ENCODE data around the gene TMPRSS3.
"Not testable (repeated sequence)": the region's sequence is repeated elsewhere in the genome, so short reads cannot be mapped to it uniquely, and the experiment has no call there.

The TMPRSS3 gene

DNA sequence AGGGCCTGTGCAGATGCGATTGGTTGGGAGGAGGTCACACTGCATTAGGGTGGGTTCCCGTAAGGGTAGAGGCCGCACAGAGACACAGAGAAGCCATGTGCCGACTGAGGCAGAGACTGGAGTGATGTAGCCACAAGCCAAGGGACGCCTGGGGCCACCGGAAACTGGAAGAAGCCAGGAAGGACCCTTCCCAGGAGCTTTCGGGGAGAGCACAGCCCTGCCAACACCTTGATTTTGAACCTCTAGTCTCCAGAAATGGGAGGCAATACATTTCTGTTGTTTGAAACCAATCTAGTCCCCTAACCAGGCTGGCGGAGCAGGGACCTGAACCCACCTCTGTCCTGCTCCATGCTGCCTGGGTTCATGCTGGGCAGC, 18.7 kb upstream of the TMPRSS3 start:
- H3K27ac ChIP-seq (ENCODE audit: low read depth, low read length) = no peak overlapping the region
- H3K9me3 ChIP-seq (ENCODE audit: low read length) = no peaks in the 10 kb centered on the region
- no peak overlapping the region for H3K9ac ChIP-seq (ENCODE audit: low read length)
- H3K4me1 ChIP-seq (ENCODE audit: insufficient read depth, low read length) = no peaks in the 10 kb centered on the region
- no peaks in the 10 kb centered on the region for H3K36me3 ChIP-seq (ENCODE audit: insufficient read depth, low read length)
- H3K27me3 ChIP-seq (ENCODE audit: control insufficient read depth in 1 of 2, insufficient read depth in 2 of 2, low read length in 2 of 2) = peaks cover 8 to 9% of the 10 kb centered on the region in 2 donors
- no peak overlapping the region for H3K4me3 ChIP-seq (ENCODE audit: low read depth in 1 of 2, low read length in 2 of 2)

DNA sequence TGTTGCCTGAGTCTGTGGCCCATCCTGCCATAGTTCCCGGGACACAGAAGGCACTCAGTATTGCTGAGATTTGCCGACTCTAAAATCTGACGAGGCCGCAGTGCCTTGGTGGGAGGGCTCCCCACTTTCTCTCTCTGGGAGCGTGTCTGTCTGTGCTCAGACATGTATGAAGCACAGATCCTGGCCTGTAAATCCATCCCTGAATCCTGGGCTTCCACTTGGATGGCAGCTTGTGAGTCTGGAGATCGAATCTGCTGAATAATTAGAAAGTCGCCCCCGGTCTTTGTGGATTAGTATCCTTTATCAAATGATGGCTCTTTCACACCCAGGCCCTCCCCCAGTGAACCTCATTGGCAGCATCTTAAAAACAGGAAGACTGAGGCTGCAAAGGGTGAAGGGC, 18.2 kb upstream of the TMPRSS3 start:
- Histone ChIP-seq H3K27me3 (ENCODE audit: control insufficient read depth in 1 of 2, insufficient read depth in 2 of 2, low read length in 2 of 2) (peaks cover 8 to 9% of the 10 kb centered on the region in 2 donors), H3K4me1 (ENCODE audit: insufficient read depth, low read length) (no peaks in the 10 kb centered on the region), H3K9ac (ENCODE audit: low read length) (no peak overlapping the region), H3K9me3 (ENCODE audit: low read length) (no peaks in the 10 kb centered on the region), H3K36me3 (ENCODE audit: insufficient read depth, low read length) (no peaks in the 10 kb centered on the region), H3K4me3 (ENCODE audit: low read depth in 1 of 2, low read length in 2 of 2) (no peak overlapping the region), H3K27ac (ENCODE audit: low read depth, low read length) (no peak overlapping the region)

DNA sequence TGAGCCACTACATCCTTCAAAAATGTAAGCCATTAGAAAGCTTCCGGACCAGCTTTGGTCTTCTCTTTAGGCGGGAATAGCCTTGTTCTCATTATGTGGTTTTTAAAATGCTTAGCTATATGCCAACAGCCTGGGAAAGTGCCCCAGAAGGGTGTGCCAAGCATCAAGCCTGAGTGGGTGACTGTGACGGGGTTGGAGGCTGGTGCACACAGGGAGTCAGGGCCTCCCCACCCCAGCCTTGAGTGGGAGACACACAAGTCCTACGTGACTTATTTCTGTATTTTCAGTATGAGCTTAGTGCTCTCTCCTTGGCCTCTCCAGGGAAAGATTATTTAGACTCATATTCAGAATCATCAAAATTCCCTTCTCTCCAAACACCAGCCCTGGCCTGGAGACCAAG, 17.6 kb upstream of the TMPRSS3 start:
- Histone ChIP-seq H3K36me3 (ENCODE audit: insufficient read depth, low read length) (no peaks in the 10 kb centered on the region), H3K27me3 (ENCODE audit: control insufficient read depth in 1 of 2, insufficient read depth in 2 of 2, low read length in 2 of 2) (peaks cover 8 to 9% of the 10 kb centered on the region in 2 donors), H3K4me1 (ENCODE audit: insufficient read depth, low read length) (no peaks in the 10 kb centered on the region)

GRCh38 chr21:42413093-42413492, 17.2 kb upstream of the TMPRSS3 start:
- Histone ChIP-seq H3K27ac (ENCODE audit: low read depth, low read length) (no peak overlapping the region), H3K27me3 (ENCODE audit: control insufficient read depth in 1 of 2, insufficient read depth in 2 of 2, low read length in 2 of 2) (peaks cover 8 to 9% of the 10 kb centered on the region in 2 donors)

More for the DNA sequence above, 17.6 kb upstream of the TMPRSS3 start:
- Histone ChIP-seq H3K4me3 (ENCODE audit: low read depth in 1 of 2, low read length in 2 of 2) (no peak overlapping the region), H3K9me3 (ENCODE audit: low read length) (no peaks in the 10 kb centered on the region), H3K27ac (ENCODE audit: low read depth, low read length) (no peak overlapping the region), H3K9ac (ENCODE audit: low read length) (no peak overlapping the region)

DNA sequence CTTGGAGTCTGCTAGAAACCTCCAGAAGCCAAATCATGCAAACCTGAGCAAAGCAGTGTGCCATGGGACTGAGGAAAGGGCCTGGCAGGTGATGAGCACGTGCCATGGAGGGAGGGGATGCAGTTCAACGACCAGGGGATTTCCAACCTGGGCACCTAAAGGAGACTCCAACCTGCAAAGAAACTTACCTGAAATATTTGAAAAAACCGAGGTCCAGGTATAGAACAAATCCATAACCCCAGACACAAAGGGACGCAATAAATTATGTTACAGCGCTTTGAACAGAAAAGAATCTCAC, 16.7 kb upstream of the TMPRSS3 start:
- Histone ChIP-seq H3K4me1 (ENCODE audit: insufficient read depth, low read length) (no peaks in the 10 kb centered on the region), H3K4me3 (ENCODE audit: low read depth in 1 of 2, low read length in 2 of 2) (no peak overlapping the region), H3K9me3 (ENCODE audit: low read length) (no peaks in the 10 kb centered on the region), H3K27me3 (ENCODE audit: control insufficient read depth in 1 of 2, insufficient read depth in 2 of 2, low read length in 2 of 2) (peaks cover 8 to 9% of the 10 kb centered on the region in 2 donors), H3K27ac (ENCODE audit: low read depth, low read length) (no peak overlapping the region), H3K9ac (ENCODE audit: low read length) (no peak overlapping the region), H3K36me3 (ENCODE audit: insufficient read depth, low read length) (no peaks in the 10 kb centered on the region)

More at GRCh38 chr21:42413093-42413492, 17.2 kb upstream of the TMPRSS3 start:
- H3K9ac ChIP-seq (ENCODE audit: low read length) = no peak overlapping the region
- no peaks in the 10 kb centered on the region for H3K4me1 ChIP-seq (ENCODE audit: insufficient read depth, low read length)
- H3K4me3 ChIP-seq (ENCODE audit: low read depth in 1 of 2, low read length in 2 of 2) = no peak overlapping the region
- H3K36me3 ChIP-seq (ENCODE audit: insufficient read depth, low read length) = no peaks in the 10 kb centered on the region
- H3K9me3 ChIP-seq (ENCODE audit: low read length) = no peaks in the 10 kb centered on the region

GRCh38 chr21:42411891-42412635, 16.2 kb upstream of the TMPRSS3 start:
- H3K36me3 ChIP-seq (ENCODE audit: insufficient read depth, low read length) = no peaks in the 10 kb centered on the region
- H3K4me1 ChIP-seq (ENCODE audit: insufficient read depth, low read length) = no peaks in the 10 kb centered on the region
- H3K27me3 ChIP-seq (ENCODE audit: control insufficient read depth in 1 of 2, insufficient read depth in 2 of 2, low read length in 2 of 2) = peaks cover 8 to 9% of the 10 kb centered on the region in 2 donors
- no peak overlapping the region for H3K9ac ChIP-seq (ENCODE audit: low read length)
- no peak overlapping the region for H3K4me3 ChIP-seq (ENCODE audit: low read depth in 1 of 2, low read length in 2 of 2)
- H3K9me3 ChIP-seq (ENCODE audit: low read length) = no peaks in the 10 kb centered on the region
- no peak overlapping the region for H3K27ac ChIP-seq (ENCODE audit: low read depth, low read length)

GRCh38 chr21:42411197-42411869, 15.5 kb upstream of the TMPRSS3 start:
- Histone ChIP-seq H3K27ac (ENCODE audit: low read depth, low read length) (no peak overlapping the region), H3K36me3 (ENCODE audit: insufficient read depth, low read length) (no peaks in the 10 kb centered on the region), H3K9ac (ENCODE audit: low read length) (no peak overlapping the region), H3K4me1 (ENCODE audit: insufficient read depth, low read length) (no peaks in the 10 kb centered on the region), H3K27me3 (ENCODE audit: control insufficient read depth in 1 of 2, insufficient read depth in 2 of 2, low read length in 2 of 2) (peaks cover 8 to 9% of the 10 kb centered on the region in 2 donors), H3K4me3 (ENCODE audit: low read depth in 1 of 2, low read length in 2 of 2) (no peak overlapping the region), H3K9me3 (ENCODE audit: low read length) (no peaks in the 10 kb centered on the region)

- H3K36me3 ChIP-seq (ENCODE audit: insufficient read depth, low read length) = no peaks in the 10 kb centered on the region
- H3K4me1 ChIP-seq (ENCODE audit: insufficient read depth, low read length) = no peaks in the 10 kb centered on the region
- no peak overlapping the region for H3K4me3 ChIP-seq (ENCODE audit: low read depth in 1 of 2, low read length in 2 of 2)
- H3K9ac ChIP-seq (ENCODE audit: low read length) = no peak overlapping the region
- no peak overlapping the region for H3K27ac ChIP-seq (ENCODE audit: low read depth, low read length)
- H3K27me3 ChIP-seq (ENCODE audit: control insufficient read depth in 1 of 2, insufficient read depth in 2 of 2, low read length in 2 of 2) = peaks cover 8 to 9% of the 10 kb centered on the region in 2 donors
- H3K9me3 ChIP-seq (ENCODE audit: low read length) = no peaks in the 10 kb centered on the region
Measured at GRCh38 chr21:42409366-42409765, 13.5 kb upstream of the TMPRSS3 start.

- not testable (repeated sequence) for H3K9ac ChIP-seq (ENCODE audit: low read length); H3K4me1 ChIP-seq (ENCODE audit: insufficient read depth, low read length); H3K9me3 ChIP-seq (ENCODE audit: low read length); H3K27me3 ChIP-seq (ENCODE audit: control insufficient read depth in 1 of 2, insufficient read depth in 2 of 2, low read length in 2 of 2); H3K4me3 ChIP-seq (ENCODE audit: low read depth in 1 of 2, low read length in 2 of 2); H3K36me3 ChIP-seq (ENCODE audit: insufficient read depth, low read length); H3K27ac ChIP-seq (ENCODE audit: low read depth, low read length)
Measured at GRCh38 chr21:42408718-42409117, 12.9 kb upstream of the TMPRSS3 start.

GRCh38 chr21:42407476-42407875, 11.6 kb upstream of the TMPRSS3 start:
- no peak overlapping the region for H3K27ac ChIP-seq (ENCODE audit: low read depth, low read length)

GRCh38 chr21:42406866-42407265, 11.0 kb upstream of the TMPRSS3 start:
- H3K27ac ChIP-seq (ENCODE audit: low read depth, low read length) = no peak overlapping the region
- H3K9ac ChIP-seq (ENCODE audit: low read length) = no peak overlapping the region

More at GRCh38 chr21:42407476-42407875, 11.6 kb upstream of the TMPRSS3 start:
- peaks cover 8% of the 10 kb centered on the region in 2 donors for H3K27me3 ChIP-seq (ENCODE audit: control insufficient read depth in 1 of 2, insufficient read depth in 2 of 2, low read length in 2 of 2)
- no peaks in the 10 kb centered on the region for H3K36me3 ChIP-seq (ENCODE audit: insufficient read depth, low read length)
- H3K9me3 ChIP-seq (ENCODE audit: low read length) = no peaks in the 10 kb centered on the region
- H3K4me1 ChIP-seq (ENCODE audit: insufficient read depth, low read length) = no peaks in the 10 kb centered on the region
- no peak overlapping the region for H3K9ac ChIP-seq (ENCODE audit: low read length)
- H3K4me3 ChIP-seq (ENCODE audit: low read depth in 1 of 2, low read length in 2 of 2) = no peak overlapping the region

DNA sequence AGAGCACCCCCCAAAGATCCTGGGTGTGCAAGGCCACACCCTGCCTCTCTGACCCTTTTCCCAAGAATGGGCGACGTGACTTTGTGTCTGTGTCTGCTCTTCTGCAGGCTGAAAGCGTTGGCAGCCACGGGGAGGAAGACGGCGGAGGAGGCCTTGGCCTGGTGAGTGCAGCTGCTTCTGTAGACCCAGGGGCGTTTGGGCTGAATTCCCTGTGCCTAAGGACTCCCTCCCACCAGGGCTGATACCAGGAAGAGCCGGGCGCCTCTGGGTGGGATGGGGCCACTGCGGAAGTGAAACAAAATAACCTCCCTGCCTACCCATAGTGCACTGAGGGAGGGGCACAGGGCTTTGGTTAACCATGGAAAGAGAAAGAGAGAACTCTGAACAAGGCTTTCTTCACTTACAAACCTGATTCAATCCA, 10.4 kb upstream of the TMPRSS3 start:
- no peak overlapping the region for H3K4me3 ChIP-seq (ENCODE audit: low read depth in 1 of 2, low read length in 2 of 2)
- H3K9ac ChIP-seq (ENCODE audit: low read length) = no peak overlapping the region
- H3K27me3 ChIP-seq (ENCODE audit: control insufficient read depth in 1 of 2, insufficient read depth in 2 of 2, low read length in 2 of 2) = peaks cover 0 to 2% of the 10 kb centered on the region in 2 donors
- H3K36me3 ChIP-seq (ENCODE audit: insufficient read depth, low read length) = no peaks in the 10 kb centered on the region
- no peak overlapping the region for H3K27ac ChIP-seq (ENCODE audit: low read depth, low read length)
- no peaks in the 10 kb centered on the region for H3K9me3 ChIP-seq (ENCODE audit: low read length)
- H3K4me1 ChIP-seq (ENCODE audit: insufficient read depth, low read length) = no peaks in the 10 kb centered on the region

More at GRCh38 chr21:42406866-42407265, 11.0 kb upstream of the TMPRSS3 start:
- no peaks in the 10 kb centered on the region for H3K36me3 ChIP-seq (ENCODE audit: insufficient read depth, low read length)
- H3K4me1 ChIP-seq (ENCODE audit: insufficient read depth, low read length) = no peaks in the 10 kb centered on the region
- peaks cover 2 to 8% of the 10 kb centered on the region in 2 donors for H3K27me3 ChIP-seq (ENCODE audit: control insufficient read depth in 1 of 2, insufficient read depth in 2 of 2, low read length in 2 of 2)
- no peaks in the 10 kb centered on the region for H3K9me3 ChIP-seq (ENCODE audit: low read length)
- no peak overlapping the region for H3K4me3 ChIP-seq (ENCODE audit: low read depth in 1 of 2, low read length in 2 of 2)
